GM23338 (cell line): ENCODE results near the gene FAM53B. TPM values are rescaled to one million over a fixed set of nuclear protein-coding genes. Genes with fewer than 3 reads are reported as not detected.

Experiments
- ATAC-seq: fragments of 200-7000 bp; cut with Tn5 transposase; 3 replicates; pipeline ENCODE4 v1.9.1; 2020
- DNase-seq: peaks from one replicate; pipeline ENCODE4 v3.0.0-alpha.2; 2015; ENCODE audit warnings: low spot score
- H2AFZ ChIP-seq: fragments of 200-600 bp; sonication (generic); 2 replicates; pipeline ENCODE4 v1.8.0; 2016; ENCODE audit warnings: antibody characterized with exemption, mild to moderate bottlenecking, moderate library complexity
- H3F3A ChIP-seq: fragments of 200-600 bp; sonication (generic); replicated peaks from 2 replicates; pipeline ENCODE4 v1.8.0; 2017; ENCODE audit warnings: antibody characterized with exemption, mixed run types, low read depth
- H3K27ac ChIP-seq: fragments of 200-600 bp; sonication (generic); 2 replicates; pipeline ENCODE4 v1.6.1; 2016; ENCODE audit warnings: low read depth
- H3K27me3 ChIP-seq: fragments of 200-600 bp; sonication (generic); 2 replicates; pipeline ENCODE4 v1.8.0; 2016; ENCODE audit warnings: mild to moderate bottlenecking, mixed run types, moderate library complexity; ENCODE audit not compliant: insufficient read depth
- H3K36me3 ChIP-seq: fragments of 200-600 bp; sonication (generic); 2 replicates; pipeline ENCODE4 v1.8.0; 2016; ENCODE audit warnings: mild to moderate bottlenecking; ENCODE audit not compliant: insufficient read depth
- H3K4me1 ChIP-seq: fragments of 200-600 bp; sonication (generic); 2 replicates; pipeline ENCODE4 v1.8.0; 2016; ENCODE audit warnings: mild to moderate bottlenecking, moderate library complexity; ENCODE audit not compliant: insufficient read depth
- H3K4me2 ChIP-seq: fragments of 200-600 bp; sonication (generic); 2 replicates; pipeline ENCODE4 v1.7.1; 2017; ENCODE audit warnings: mixed run types
- H3K4me3 ChIP-seq: fragments of 200-600 bp; sonication (generic); 2 replicates; pipeline ENCODE4 v1.6.1; 2016; ENCODE audit warnings: mixed run types
- H3K79me2 ChIP-seq: fragments of 200-600 bp; sonication (generic); replicated peaks from 2 replicates; pipeline ENCODE4 v1.8.0; 2017; ENCODE audit warnings: mild to moderate bottlenecking; ENCODE audit not compliant: insufficient read depth
- H3K9me2 ChIP-seq: fragments of 200-600 bp; sonication (generic); 2 replicates; pipeline ENCODE4 v1.8.0; 2017; ENCODE audit not compliant: insufficient read depth
- H4K20me1 ChIP-seq: fragments of 200-600 bp; sonication (generic); replicated peaks from 2 replicates; pipeline ENCODE4 v1.8.0; 2017; ENCODE audit warnings: mild to moderate bottlenecking; ENCODE audit not compliant: insufficient read depth
- H3K27ac Mint-ChIP-seq: 2 replicates; pipeline ENCODE4 v1.8.0; 2020; ENCODE audit warnings: inconsistent platforms, mild to moderate bottlenecking, moderate library complexity, mixed read lengths
- H3K27me3 Mint-ChIP-seq: 3 replicates; pipeline ENCODE4 v1.8.0; 2022; ENCODE audit warnings: low read depth, mild to moderate bottlenecking, moderate library complexity, mixed read lengths, inconsistent platforms; ENCODE audit not compliant: insufficient read depth, poor library complexity
- H3K36me3 Mint-ChIP-seq: 3 replicates; pipeline ENCODE4 v1.8.0; 2021; ENCODE audit warnings: low read depth, mild to moderate bottlenecking, inconsistent platforms, moderate library complexity, mixed read lengths
- H3K4me1 Mint-ChIP-seq: 3 replicates; pipeline ENCODE4 v1.8.0; 2020; ENCODE audit warnings: mild to moderate bottlenecking, inconsistent platforms, mixed read lengths
- H3K4me3 Mint-ChIP-seq: 3 replicates; pipeline ENCODE4 v1.8.0; 2021; ENCODE audit warnings: moderate library complexity, mild to moderate bottlenecking, inconsistent platforms, mixed read lengths
- H3K9me3 Mint-ChIP-seq: 3 replicates; pipeline ENCODE4 v1.8.0; 2020; ENCODE audit warnings: moderate library complexity, mild to moderate bottlenecking, inconsistent platforms, mixed read lengths
- CREB1 ChIP-seq: fragments of 250-450 bp; sonication (Bioruptor Pico); IDR thresholded peaks from 2 replicates; pipeline ENCODE4 v1.5.0; 2020; ENCODE audit warnings: low read depth, mild to moderate bottlenecking, moderate library complexity
- EZH2phosphoT487 ChIP-seq: fragments of 200-600 bp; sonication (generic); IDR thresholded peaks from one replicate; pipeline ENCODE4 v1.8.1; 2018; ENCODE audit warnings: antibody characterized with exemption; ENCODE audit not compliant: unreplicated experiment
- JUNB ChIP-seq: IDR thresholded peaks from one replicate; pipeline ENCODE4 v1.6.1; 2016; ENCODE audit warnings: antibody characterized with exemption; ENCODE audit not compliant: unreplicated experiment
- NANOG ChIP-seq: IDR thresholded peaks from 2 replicates; pipeline ENCODE4 v1.6.1; 2016; ENCODE audit warnings: antibody characterized with exemption, borderline replicate concordance
- STAT1 ChIP-seq: IDR thresholded peaks from one replicate; pipeline ENCODE4 v1.6.1; 2016; ENCODE audit warnings: antibody characterized with exemption; ENCODE audit not compliant: unreplicated experiment
- ZNF331 ChIP-seq: fragments of 250-450 bp; sonication (Bioruptor Pico); IDR thresholded peaks from 2 replicates; pipeline ENCODE4 v1.5.0; 2020; ENCODE audit warnings: low read depth, mild to moderate bottlenecking, moderate library complexity
- polyA plus RNA-seq: library from polyadenylated mRNA; unstranded; fragments of >200 nt; fragmentation: Nextera tagmentation; extraction: Ambion mirVana; gene quantifications from 2 replicates; pipeline ENCODE4 v1.2.1, GENCODE V29; 2016
- total RNA-seq: library from RNA; depleted of rRNA; stranded (reverse); fragments of >200 nt; shearing (Covaris generic); gene quantifications from 2 replicates; pipeline ENCODE4 v1.2.3, GENCODE V29; 2014
- TF ChIP-seq, protein P1 (sequence below): IDR thresholded peaks from 2 replicates; pipeline ENCODE4 v1.6.1; 2016; ENCODE audit warnings: antibody characterized with exemption
- TF ChIP-seq, protein P2 (sequence below): fragments of 250-450 bp; sonication (Bioruptor Pico); IDR thresholded peaks from 2 replicates; pipeline ENCODE4 v1.5.0; 2020; ENCODE audit warnings: mild to moderate bottlenecking, moderate library complexity
- TF ChIP-seq, protein P3 (sequence below), 2 experiments: fragments of 200-600 bp in 1 of 2; sonication (generic) in 1 of 2; conservative IDR thresholded peaks; 2 replicates each; pipeline versions ENCODE4 v1.5.1 to v1.6.1; 2016 to 2017; ENCODE audit warnings: antibody characterized with exemption in 2 of 2, low read depth in 2 of 2, mild to moderate bottlenecking in 2 of 2, moderate library complexity in 1 of 2

FAM53B gene
- total and polyA plus RNA-seq, 2 experiments from 2014 or later = 3.0 to 20.3 TPM

DNA sequence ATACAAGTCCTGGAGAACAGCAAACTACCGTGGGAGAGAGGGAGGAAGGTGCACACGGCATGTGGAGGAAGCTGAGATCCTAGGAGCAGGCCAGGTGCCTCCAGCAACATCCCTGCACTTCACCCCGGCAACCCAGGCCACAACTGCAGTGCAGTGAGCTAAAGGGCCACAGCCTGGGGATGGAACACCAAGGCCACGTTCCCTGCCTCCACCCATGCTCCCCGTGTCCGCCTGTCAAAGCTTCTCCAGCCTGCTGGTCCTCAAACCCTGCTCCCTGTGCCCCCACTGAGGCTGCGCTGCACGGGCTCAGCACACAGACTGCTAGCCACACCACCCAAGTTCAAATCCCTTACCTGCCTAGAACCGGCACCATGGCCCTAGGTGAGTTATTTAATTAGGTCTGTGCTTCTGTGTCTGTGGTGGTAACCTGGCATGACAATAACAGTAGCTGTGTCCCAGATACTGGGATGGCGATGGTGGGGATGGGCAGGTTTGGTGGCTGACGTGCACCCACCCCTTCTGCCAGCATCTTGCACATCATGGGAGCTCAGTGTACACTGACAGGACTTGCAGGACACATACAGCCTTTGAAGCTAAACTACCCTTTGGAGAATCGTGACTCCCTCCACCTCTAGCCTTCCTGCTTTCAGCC lies 85.5 kb downstream of the FAM53B start (continued):
- TF ChIP-seq, protein P1, sequence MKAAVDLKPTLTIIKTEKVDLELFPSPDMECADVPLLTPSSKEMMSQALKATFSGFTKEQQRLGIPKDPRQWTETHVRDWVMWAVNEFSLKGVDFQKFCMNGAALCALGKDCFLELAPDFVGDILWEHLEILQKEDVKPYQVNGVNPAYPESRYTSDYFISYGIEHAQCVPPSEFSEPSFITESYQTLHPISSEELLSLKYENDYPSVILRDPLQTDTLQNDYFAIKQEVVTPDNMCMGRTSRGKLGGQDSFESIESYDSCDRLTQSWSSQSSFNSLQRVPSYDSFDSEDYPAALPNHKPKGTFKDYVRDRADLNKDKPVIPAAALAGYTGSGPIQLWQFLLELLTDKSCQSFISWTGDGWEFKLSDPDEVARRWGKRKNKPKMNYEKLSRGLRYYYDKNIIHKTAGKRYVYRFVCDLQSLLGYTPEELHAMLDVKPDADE = no peak
- TF ChIP-seq ZNF331 (CRISPR knock-in tag) = no peak
- TF ChIP-seq STAT1 = no peak

DNA sequence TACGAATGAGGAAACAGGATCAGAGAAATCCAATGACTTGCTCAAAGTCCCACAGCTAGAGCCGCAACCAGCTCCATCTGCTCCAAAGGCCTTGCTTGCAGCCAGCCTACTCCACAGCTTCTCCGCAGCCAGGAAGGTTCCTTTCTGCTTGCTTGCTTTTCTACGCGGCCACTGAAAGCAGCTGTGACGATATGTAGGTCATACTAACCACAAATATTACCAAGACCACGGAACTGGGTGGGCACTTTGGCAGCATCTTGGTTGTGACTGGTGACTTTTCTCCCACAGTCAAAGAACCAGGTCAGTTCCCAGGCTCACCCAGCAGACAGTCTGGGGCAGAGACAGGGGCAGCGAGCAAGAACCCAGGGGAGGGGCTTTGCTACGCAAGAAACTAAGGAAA lies 86.4 kb downstream of the FAM53B start:
- Histone ChIP-seq H3K9me2 (no peaks in the 10 kb centered on the region), H3K79me2 (no peaks in the 10 kb centered on the region), H2AFZ (no peak overlapping the region), H3K4me2 (no peak overlapping the region), H4K20me1 (no peaks in the 10 kb centered on the region), H3K36me3 (no peaks in the 10 kb centered on the region), H3K4me3 (no peak overlapping the region), H3K27ac (no peak overlapping the region), H3K4me1 (no peaks in the 10 kb centered on the region), H3K27me3 (no peaks in the 10 kb centered on the region), H3F3A (no peaks in the 10 kb centered on the region)
- Mint-ChIP-seq H3K27ac (no peak overlapping the region), H3K4me3 (no peak overlapping the region), H3K27me3 (peaks cover 2% of the 10 kb centered on the region), H3K36me3 (no peaks in the 10 kb centered on the region), H3K9me3 (no peaks in the 10 kb centered on the region), H3K4me1 (peaks cover 9% of the 10 kb centered on the region)
- TF ChIP-seq, protein P2, sequence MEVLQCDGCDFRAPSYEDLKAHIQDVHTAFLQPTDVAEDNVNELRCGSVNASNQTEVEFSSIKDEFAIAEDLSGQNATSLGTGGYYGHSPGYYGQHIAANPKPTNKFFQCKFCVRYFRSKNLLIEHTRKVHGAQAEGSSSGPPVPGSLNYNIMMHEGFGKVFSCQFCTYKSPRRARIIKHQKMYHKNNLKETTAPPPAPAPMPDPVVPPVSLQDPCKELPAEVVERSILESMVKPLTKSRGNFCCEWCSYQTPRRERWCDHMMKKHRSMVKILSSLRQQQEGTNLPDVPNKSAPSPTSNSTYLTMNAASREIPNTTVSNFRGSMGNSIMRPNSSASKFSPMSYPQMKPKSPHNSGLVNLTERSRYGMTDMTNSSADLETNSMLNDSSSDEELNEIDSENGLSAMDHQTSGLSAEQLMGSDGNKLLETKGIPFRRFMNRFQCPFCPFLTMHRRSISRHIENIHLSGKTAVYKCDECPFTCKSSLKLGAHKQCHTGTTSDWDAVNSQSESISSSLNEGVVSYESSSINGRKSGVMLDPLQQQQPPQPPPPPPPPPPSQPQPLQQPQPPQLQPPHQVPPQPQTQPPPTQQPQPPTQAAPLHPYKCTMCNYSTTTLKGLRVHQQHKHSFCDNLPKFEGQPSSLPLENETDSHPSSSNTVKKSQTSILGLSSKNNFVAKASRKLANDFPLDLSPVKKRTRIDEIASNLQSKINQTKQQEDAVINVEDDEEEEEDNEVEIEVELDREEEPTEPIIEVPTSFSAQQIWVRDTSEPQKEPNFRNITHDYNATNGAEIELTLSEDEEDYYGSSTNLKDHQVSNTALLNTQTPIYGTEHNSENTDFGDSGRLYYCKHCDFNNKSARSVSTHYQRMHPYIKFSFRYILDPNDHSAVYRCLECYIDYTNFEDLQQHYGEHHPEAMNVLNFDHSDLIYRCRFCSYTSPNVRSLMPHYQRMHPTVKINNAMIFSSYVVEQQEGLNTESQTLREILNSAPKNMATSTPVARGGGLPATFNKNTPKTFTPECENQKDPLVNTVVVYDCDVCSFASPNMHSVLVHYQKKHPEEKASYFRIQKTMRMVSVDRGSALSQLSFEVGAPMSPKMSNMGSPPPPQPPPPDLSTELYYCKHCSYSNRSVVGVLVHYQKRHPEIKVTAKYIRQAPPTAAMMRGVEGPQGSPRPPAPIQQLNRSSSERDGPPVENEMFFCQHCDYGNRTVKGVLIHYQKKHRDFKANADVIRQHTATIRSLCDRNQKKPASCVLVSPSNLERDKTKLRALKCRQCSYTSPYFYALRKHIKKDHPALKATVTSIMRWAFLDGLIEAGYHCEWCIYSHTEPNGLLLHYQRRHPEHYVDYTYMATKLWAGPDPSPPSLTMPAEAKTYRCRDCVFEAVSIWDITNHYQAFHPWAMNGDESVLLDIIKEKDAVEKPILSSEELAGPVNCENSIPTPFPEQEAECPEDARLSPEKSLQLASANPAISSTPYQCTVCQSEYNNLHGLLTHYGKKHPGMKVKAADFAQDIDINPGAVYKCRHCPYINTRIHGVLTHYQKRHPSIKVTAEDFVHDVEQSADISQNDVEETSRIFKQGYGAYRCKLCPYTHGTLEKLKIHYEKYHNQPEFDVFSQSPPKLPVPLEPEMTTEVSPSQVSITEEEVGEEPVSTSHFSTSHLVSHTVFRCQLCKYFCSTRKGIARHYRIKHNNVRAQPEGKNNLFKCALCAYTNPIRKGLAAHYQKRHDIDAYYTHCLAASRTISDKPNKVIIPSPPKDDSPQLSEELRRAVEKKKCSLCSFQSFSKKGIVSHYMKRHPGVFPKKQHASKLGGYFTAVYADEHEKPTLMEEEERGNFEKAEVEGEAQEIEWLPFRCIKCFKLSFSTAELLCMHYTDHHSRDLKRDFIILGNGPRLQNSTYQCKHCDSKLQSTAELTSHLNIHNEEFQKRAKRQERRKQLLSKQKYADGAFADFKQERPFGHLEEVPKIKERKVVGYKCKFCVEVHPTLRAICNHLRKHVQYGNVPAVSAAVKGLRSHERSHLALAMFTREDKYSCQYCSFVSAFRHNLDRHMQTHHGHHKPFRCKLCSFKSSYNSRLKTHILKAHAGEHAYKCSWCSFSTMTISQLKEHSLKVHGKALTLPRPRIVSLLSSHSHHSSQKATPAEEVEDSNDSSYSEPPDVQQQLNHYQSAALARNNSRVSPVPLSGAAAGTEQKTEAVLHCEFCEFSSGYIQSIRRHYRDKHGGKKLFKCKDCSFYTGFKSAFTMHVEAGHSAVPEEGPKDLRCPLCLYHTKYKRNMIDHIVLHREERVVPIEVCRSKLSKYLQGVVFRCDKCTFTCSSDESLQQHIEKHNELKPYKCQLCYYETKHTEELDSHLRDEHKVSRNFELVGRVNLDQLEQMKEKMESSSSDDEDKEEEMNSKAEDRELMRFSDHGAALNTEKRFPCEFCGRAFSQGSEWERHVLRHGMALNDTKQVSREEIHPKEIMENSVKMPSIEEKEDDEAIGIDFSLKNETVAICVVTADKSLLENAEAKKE (CRISPR knock-in tag) = no peak
- no peak for TF ChIP-seq NANOG
- TF ChIP-seq, protein P3, sequence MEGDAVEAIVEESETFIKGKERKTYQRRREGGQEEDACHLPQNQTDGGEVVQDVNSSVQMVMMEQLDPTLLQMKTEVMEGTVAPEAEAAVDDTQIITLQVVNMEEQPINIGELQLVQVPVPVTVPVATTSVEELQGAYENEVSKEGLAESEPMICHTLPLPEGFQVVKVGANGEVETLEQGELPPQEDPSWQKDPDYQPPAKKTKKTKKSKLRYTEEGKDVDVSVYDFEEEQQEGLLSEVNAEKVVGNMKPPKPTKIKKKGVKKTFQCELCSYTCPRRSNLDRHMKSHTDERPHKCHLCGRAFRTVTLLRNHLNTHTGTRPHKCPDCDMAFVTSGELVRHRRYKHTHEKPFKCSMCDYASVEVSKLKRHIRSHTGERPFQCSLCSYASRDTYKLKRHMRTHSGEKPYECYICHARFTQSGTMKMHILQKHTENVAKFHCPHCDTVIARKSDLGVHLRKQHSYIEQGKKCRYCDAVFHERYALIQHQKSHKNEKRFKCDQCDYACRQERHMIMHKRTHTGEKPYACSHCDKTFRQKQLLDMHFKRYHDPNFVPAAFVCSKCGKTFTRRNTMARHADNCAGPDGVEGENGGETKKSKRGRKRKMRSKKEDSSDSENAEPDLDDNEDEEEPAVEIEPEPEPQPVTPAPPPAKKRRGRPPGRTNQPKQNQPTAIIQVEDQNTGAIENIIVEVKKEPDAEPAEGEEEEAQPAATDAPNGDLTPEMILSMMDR (conservative IDR thresholded peaks at IDR 0.05; ENCODE audit: low read depth in 2 of 2) = no peak
- TF ChIP-seq JUNB = no peak
- TF ChIP-seq CREB1 (CRISPR knock-in tag) = no peak
- TF ChIP-seq EZH2phosphoT487 = no peak
- no peak for TF ChIP-seq ZNF331 (CRISPR knock-in tag)
- no peak for TF ChIP-seq STAT1
- ATAC-seq = no peak
- no peak for DNase-seq
